IMR-90 (cell line): ENCODE results near the gene FAM110A. TPM values are rescaled to one million over a fixed set of nuclear protein-coding genes. Genes with fewer than 3 reads are reported as not detected.

Experiments used
- ATAC-seq: fragments of 200-7000 bp; cut with Tn5 transposase; 2 replicates; pipeline ENCODE4 v1.9.1; 2020; ENCODE audit warnings: low read depth, mild to moderate bottlenecking, moderate library complexity
- BruUV-seq: library from RNA; stranded (reverse); fragments of 400-500 nt; replicated peaks from 2 replicates; lab custom pipeline; 2021; lab: Mats Ljungman, UMichigan
- CTCF ChIA-PET: fragments of 300-600 bp; formaldehyde crosslinking; extraction: SDS; loops from one replicate; lab custom pipeline; 2021; ENCODE audit warnings: antibody characterized with exemption; lab: Yijun Ruan, JAX
- POLR2A ChIA-PET: fragments of 300-600 bp; sonication (Branson Sonifier 250); formaldehyde crosslinking; loops from one replicate; lab custom pipeline; 2022; ENCODE audit warnings: antibody characterized with exemption; ENCODE audit not compliant: unreplicated experiment; lab: Charles Lee
- DNase-seq: peaks from one replicate; pipeline ENCODE4 v3.0.0; 2013
- H2AFZ ChIP-seq: replicated peaks from 2 replicates; pipeline ENCODE3; 2013; ENCODE audit warnings: low read length, mild to moderate bottlenecking; ENCODE audit not compliant: poor library complexity
- H2AK5ac ChIP-seq: 2 replicates; pipeline ENCODE4 v1.6.1; 2013; ENCODE audit warnings: low read depth, low read length, inconsistent platforms
- H2AK9ac ChIP-seq: replicated peaks from 2 replicates; pipeline ENCODE3; 2013; ENCODE audit warnings: mild to moderate bottlenecking, low read depth, low read length, moderate library complexity; ENCODE audit not compliant: poor library complexity
- H2BK120ac ChIP-seq: 2 replicates; pipeline ENCODE4 v1.6.1; 2013; ENCODE audit warnings: low read depth, low read length, inconsistent platforms
- H2BK15ac ChIP-seq: 3 replicates; pipeline ENCODE4 v1.6.1; 2013; ENCODE audit warnings: low read depth, low read length, inconsistent platforms
- H2BK20ac ChIP-seq: 2 replicates; pipeline ENCODE4 v1.6.1; 2013; ENCODE audit warnings: low read depth, mild to moderate bottlenecking, inconsistent platforms, low read length, moderate library complexity
- H2BK5ac ChIP-seq: 2 replicates; pipeline ENCODE4 v1.6.1; 2013; ENCODE audit warnings: mild to moderate bottlenecking, low read depth, low read length, inconsistent platforms; ENCODE audit not compliant: poor library complexity, severe bottlenecking
- H3K14ac ChIP-seq: replicated peaks from 2 replicates; pipeline ENCODE4 v1.6.1; 2013; ENCODE audit warnings: low read depth, low read length, inconsistent platforms
- H3K18ac ChIP-seq: 2 replicates; pipeline ENCODE4 v1.6.1; 2013; ENCODE audit warnings: low read depth, low read length, control low read depth
- H3K23ac ChIP-seq: 2 replicates; pipeline ENCODE4 v1.6.1; 2013; ENCODE audit warnings: low read depth, low read length, inconsistent platforms
- H3K27ac ChIP-seq: 2 replicates; pipeline ENCODE4 v1.5.1; 2013; ENCODE audit warnings: mild to moderate bottlenecking, control low read depth, low read length; ENCODE audit not compliant: insufficient read depth
- H3K27me3 ChIP-seq: 2 replicates; pipeline ENCODE4 v1.6.1; 2013; ENCODE audit warnings: low read length; ENCODE audit not compliant: control insufficient read depth, insufficient read depth
- H3K36me3 ChIP-seq: 2 replicates; pipeline ENCODE4 v1.6.1; 2013; ENCODE audit warnings: low read length, mixed read lengths; ENCODE audit not compliant: control insufficient read depth, insufficient read depth
- H3K4ac ChIP-seq: 2 replicates; pipeline ENCODE4 v1.6.1; 2013; ENCODE audit warnings: low read depth, low read length, inconsistent platforms
- H3K4me1 ChIP-seq: 2 replicates; pipeline ENCODE4 v1.6.1; 2013; ENCODE audit warnings: low read length, mixed read lengths; ENCODE audit not compliant: control insufficient read depth, insufficient read depth
- H3K4me2 ChIP-seq: 2 replicates; pipeline ENCODE4 v1.6.1; 2013; ENCODE audit warnings: low read depth, mild to moderate bottlenecking, control low read depth, low read length, moderate library complexity
- H3K4me3 ChIP-seq: 2 replicates; pipeline ENCODE4 v1.5.1; 2013; ENCODE audit warnings: low read depth, mild to moderate bottlenecking, control low read depth, low read length, moderate library complexity; ENCODE audit not compliant: insufficient read depth
- H3K56ac ChIP-seq: 2 replicates; pipeline ENCODE4 v1.6.1; 2013; ENCODE audit warnings: low read length, inconsistent platforms; ENCODE audit not compliant: insufficient read depth; ENCODE audit errors: extremely low read depth
- H3K79me1 ChIP-seq, 2 experiments: 2 replicates each; pipeline ENCODE4 v1.6.1; 2013; ENCODE audit warnings: low read length in 2 of 2, inconsistent platforms in 1 of 2, low read depth in 1 of 2
- H3K9ac ChIP-seq: 2 replicates; pipeline ENCODE4 v1.6.1; 2013; ENCODE audit warnings: low read depth, low read length, control low read depth
- H3K9me1 ChIP-seq: 2 replicates; pipeline ENCODE4 v1.6.1; 2013; ENCODE audit warnings: low read length, inconsistent platforms; ENCODE audit not compliant: insufficient read depth
- H3K9me3 ChIP-seq: 2 replicates; pipeline ENCODE4 v1.6.1; 2013; ENCODE audit warnings: low read length; ENCODE audit not compliant: control insufficient read depth, insufficient read depth
- H4K20me1 ChIP-seq: 2 replicates; pipeline ENCODE4 v1.6.1; 2013; ENCODE audit warnings: low read length, inconsistent platforms; ENCODE audit not compliant: insufficient read depth
- H4K5ac ChIP-seq: 2 replicates; pipeline ENCODE4 v1.6.1; 2013; ENCODE audit warnings: mild to moderate bottlenecking, low read depth, low read length, control low read depth
- H4K8ac ChIP-seq, 2 experiments: 2 replicates each; pipeline ENCODE4 v1.6.1; 2013; ENCODE audit warnings: low read depth in 2 of 2, low read length in 2 of 2, control low read depth in 1 of 2, inconsistent platforms in 1 of 2
- H4K91ac ChIP-seq: 2 replicates; pipeline ENCODE4 v1.6.1; 2013; ENCODE audit warnings: low read depth, low read length, inconsistent platforms; ENCODE audit not compliant: insufficient read depth
- CEBPB ChIP-seq: IDR thresholded peaks from 2 replicates; pipeline ENCODE4 v1.6.1; 2012; ENCODE audit warnings: low read depth, low read length, improper control_type of control experiment
- ELK1 ChIP-seq: fragments of 150-350 bp; IDR thresholded peaks from 2 replicates; pipeline ENCODE4 v1.6.1; 2016; ENCODE audit warnings: low read depth, mild to moderate bottlenecking, low read length, moderate library complexity, borderline replicate concordance
- FOS ChIP-seq: fragments of 150-350 bp; IDR thresholded peaks from 2 replicates; pipeline ENCODE4 v1.6.1; 2016; ENCODE audit warnings: low read depth, low read length
- POLR2A ChIP-seq: IDR thresholded peaks from 2 replicates; pipeline ENCODE4 v1.6.1; 2012; ENCODE audit warnings: mild to moderate bottlenecking, low read depth, low read length
- RAD21 ChIP-seq: IDR thresholded peaks from 2 replicates; pipeline ENCODE4 v1.6.1; 2012; ENCODE audit warnings: low read length, improper control_type of control experiment
- RFX5 ChIP-seq: IDR thresholded peaks from 2 replicates; pipeline ENCODE4 v1.8.0; 2012; ENCODE audit warnings: low read depth, mild to moderate bottlenecking, low read length, moderate library complexity
- WGBS, 2 experiments: methylation state at CpG; one replicate each; pipeline versions ENCODE4 v1.1.5 to v1.1.7; 2013; ENCODE audit warnings: missing lambda C conversion rate in 2 of 2; ENCODE audit not compliant: insufficient read length in 1 of 2; ENCODE audit errors: extremely low coverage in 2 of 2; 5-methylcytosine and 5-hydroxymethylcytosine counted together
- dilution Hi-C: fragments of 300-500 bp; cut with HindIII; formaldehyde crosslinking; loops from one replicate; pipeline ENCODE4 v1.14.3; 2018; ENCODE audit warnings: low sequenced_read_pairs; ENCODE audit not compliant: unreplicated experiment
- in situ Hi-C: fragments of 300-500 bp; cut with MboI; formaldehyde crosslinking; loops from 3 replicates; pipeline ENCODE4 v1.14.3; 2019; ENCODE audit warnings: low sequenced_read_pairs, inconsistent platforms, mixed read lengths
- intact Hi-C: fragments of 100-400 bp; cut with micrococcal nuclease; formaldehyde crosslinking; loops from 2 replicates; pipeline ENCODE4 v1.10.0; 2022
- polyA plus RNA-seq, 3 experiments: library from polyadenylated mRNA; depleted of rRNA; stranded (reverse); fragments of >200 nt; gene quantifications; 2 replicates each; pipeline ENCODE4 v1.2.3, GENCODE V29; 2012; ENCODE audit warnings: low replicate concordance in 1 of 3
- total RNA-seq: library from RNA; depleted of rRNA; stranded (reverse); fragments of >200 nt; gene quantifications from 2 replicates; pipeline ENCODE4 v1.2.3, GENCODE V29; 2012

FAM110A gene
- total and polyA plus RNA-seq, 2 of the 4 experiments (the other 2 are of a cell fraction), result 0.36 to 3.6 TPM

- TF ChIP-seq RAD21 (no peak), FOS (no peak), RFX5 (no peak)
Measured at GRCh38 chr20:879626-880025, 46.1 kb downstream of the FAM110A start (continued).

DNA sequence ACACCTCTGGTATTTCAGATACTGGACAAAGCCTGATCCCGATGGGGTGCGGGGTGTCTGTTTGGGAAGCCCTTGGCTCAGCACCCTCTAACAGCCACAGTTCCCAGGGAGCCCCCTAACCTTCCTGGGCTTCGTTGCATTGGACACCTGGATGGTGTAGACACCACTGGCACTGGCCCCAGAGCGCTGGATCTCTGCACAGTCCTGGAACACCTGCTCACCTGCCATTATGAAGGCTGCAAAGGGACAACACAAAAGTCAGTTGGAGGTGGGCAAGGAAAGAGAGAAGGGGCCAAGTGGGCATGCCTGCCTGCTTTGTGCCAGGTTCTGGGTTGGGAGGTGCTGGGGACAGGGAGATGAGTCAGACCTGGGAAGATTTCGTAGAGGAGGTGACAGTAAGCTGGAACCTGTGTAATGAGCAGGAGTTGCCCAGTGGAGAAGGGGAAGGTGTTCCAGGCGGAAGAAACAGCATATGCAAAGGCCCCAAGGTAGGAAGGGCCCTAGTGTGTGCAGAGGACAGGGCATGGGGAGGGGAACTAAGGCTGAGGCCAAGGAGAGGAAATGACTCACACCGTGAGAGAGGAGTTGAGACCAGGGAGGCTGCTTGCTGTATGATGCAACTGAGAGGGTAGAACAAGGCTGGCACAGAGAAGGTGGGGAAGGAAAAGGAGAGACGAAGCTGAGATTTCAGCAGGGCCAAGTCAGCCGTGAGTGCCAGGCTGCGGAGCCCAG is 47.7 kb downstream of the FAM110A start:
- H3K9me1 ChIP-seq, result no peaks in the 10 kb centered on the region
- no peaks in the 10 kb centered on the region for H3K9me3 ChIP-seq
- no peaks in the 10 kb centered on the region for H3K36me3 ChIP-seq
- ATAC-seq (peak; percentile 30; the same call in 1 of the 2 replicates), DNase-seq (peak; percentile 31)
- H4K91ac ChIP-seq, result no peak overlapping the region
- no peak overlapping the region for H2AK5ac ChIP-seq
- H4K20me1 ChIP-seq, result no peaks in the 10 kb centered on the region
- ChIA-PET CTCF (no interaction called here), POLR2A (no interaction called here)
- no peak overlapping the region for H3K18ac ChIP-seq
- no peak overlapping the region for H2BK15ac ChIP-seq
- 42% methylated on average over 2 of the region's 10 CpGs; no CpG with 5 or more reads in 1 of the 2 experiments for WGBS, 2 experiments
- no peaks in the 10 kb centered on the region for H3K4me1 ChIP-seq
- H4K8ac ChIP-seq, result no peak overlapping the region
- no peak overlapping the region for H2BK20ac ChIP-seq
- in situ Hi-C loops, result no loop called here
- H2AFZ ChIP-seq, result no peak overlapping the region
- H4K5ac ChIP-seq, result no peak overlapping the region
- TF ChIP-seq CEBPB (peak; percentile 81), POLR2A (no peak), ELK1 (no peak)
- no peak overlapping the region for H3K56ac ChIP-seq
- no peak overlapping the region for H3K9ac ChIP-seq
- no peak overlapping the region for H2AK9ac ChIP-seq
- H2BK120ac ChIP-seq, result no peak overlapping the region
- no peak overlapping the region for H3K14ac ChIP-seq
- no peaks in the 10 kb centered on the region for H3K79me1 ChIP-seq
- H2BK5ac ChIP-seq, result no peak overlapping the region
- no peak overlapping the region for H3K23ac ChIP-seq
- H3K4me2 ChIP-seq, result no peak overlapping the region
- BruUV-seq, result no TSS peak
- no peak overlapping the region for H3K4ac ChIP-seq
- no peak overlapping the region for H3K27ac ChIP-seq
- no peak overlapping the region for H3K4me3 ChIP-seq
- dilution Hi-C loops, result no loop called here
- intact Hi-C loops, result no loop called here
- H3K27me3 ChIP-seq, result no peaks in the 10 kb centered on the region; the same call in none of the 2 replicates
